K562 treated with DMSO at 1 percent for 48 hours (cell line): ENCODE measurements around the gene SIX6. TPM values are rescaled to one million over a fixed set of nuclear protein-coding genes. Genes with fewer than 3 reads are reported as not detected.

Experiments
- total RNA-seq: library from RNA; unstranded; fragments of 300-600 nt; gene quantifications from 2 replicates; pipeline ENCODE4 v1.2.3, GENCODE V29; 2022; ENCODE audit warnings: low replicate concordance; ENCODE audit errors: extremely low read depth

Gene SIX6
- not detected in 2 replicates for total RNA-seq

GRCh38 chr14:60508707-60509437, at the start of gene SIX6:
TSS of gene SIX6 (plus strand) at chr14:60509146. CDS start at chr14:60509399, 253 bp downstream.

GRCh38 chr14:60485598-60486251, 23.2 kb upstream of the SIX6 start, which contains the start of gene C14orf39:
TSS of gene C14orf39 (minus strand) at chr14:60486063. CDS start at chr14:60485078, 985 bp downstream.

Other genes with a start within 250 kb of the SIX6 start
- gene C14orf39, start 23.1 kb upstream of the SIX6 start, total RNA-seq: not detected in 2 replicates
- not detected in 2 replicates for gene SIX1, start 140.3 kb downstream of the SIX6 start, total RNA-seq
- not detected in 2 replicates for gene SIX4, start 215.2 kb downstream of the SIX6 start, total RNA-seq
- not detected in 2 replicates for gene MNAT1, start 225.6 kb downstream of the SIX6 start, total RNA-seq